GM19438 (cell line): ENCODE results near the gene MMP8.

ENCODE experiments used
- ATAC-seq: cut with Tn5 transposase; IDR thresholded peaks from one replicate; pipeline ENCODE4 v1.9.1; 2021; ENCODE audit warnings: low read depth; ENCODE audit not compliant: unreplicated experiment

Gene MMP8

DNA sequence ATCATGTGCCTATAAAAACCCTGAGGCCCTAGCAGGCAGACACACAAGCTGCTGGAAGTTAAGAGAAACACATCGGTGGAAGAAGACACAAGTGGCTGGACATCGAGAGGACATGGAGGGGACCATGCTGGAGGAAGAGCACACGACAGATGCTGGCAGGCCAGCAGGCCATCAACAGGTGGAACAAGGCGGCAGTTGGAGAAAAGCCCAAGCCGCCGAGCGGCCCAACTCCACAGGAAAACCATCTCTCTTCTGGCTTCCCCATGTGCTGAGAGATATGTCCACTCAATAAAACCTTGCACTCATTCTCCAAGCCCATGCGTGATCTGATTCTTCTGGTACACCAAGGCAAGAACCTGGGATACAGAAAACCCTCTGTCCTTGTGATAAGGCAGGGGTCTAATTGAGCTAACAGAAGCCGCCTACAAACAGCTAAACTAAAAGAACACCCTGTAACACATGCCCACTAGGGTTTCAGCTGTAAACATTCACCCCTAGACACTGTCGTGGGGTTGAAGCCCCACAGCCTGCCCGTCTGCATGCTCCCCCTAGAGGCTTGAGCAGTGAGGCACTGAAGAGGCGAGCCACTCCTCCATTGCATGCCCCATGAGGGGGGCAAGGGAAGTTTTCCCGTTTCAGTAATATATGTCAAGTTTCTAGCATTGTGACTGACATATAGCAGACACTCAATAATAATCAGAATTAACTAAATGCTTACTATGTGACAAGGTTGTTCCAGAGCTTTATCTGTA is 60.6 kb downstream of the MMP8 start:
- ATAC-seq, result no peak

DNA sequence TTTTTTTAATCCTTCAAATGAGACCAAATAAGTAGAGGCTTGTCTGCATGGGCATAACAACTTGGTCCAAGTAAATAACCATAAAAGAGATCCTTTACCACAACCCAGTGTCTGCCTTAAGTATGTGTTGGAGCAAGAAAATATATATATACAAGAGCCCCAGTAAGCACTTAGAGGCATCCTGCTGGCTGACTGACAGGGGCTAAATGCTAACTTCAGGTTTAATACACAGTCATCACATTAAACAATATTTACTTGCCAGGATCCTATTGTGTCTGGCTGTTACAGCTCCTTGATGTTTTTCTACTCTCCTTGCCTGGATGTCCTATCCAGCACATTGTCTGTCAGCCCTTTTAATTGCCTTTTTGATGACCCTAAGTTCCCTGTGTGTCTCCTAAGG is 62.1 kb downstream of the MMP8 start:
- no peak for ATAC-seq
